ENCODE data around the gene LRRC23. TPM values are rescaled to one million over a fixed set of nuclear protein-coding genes. Genes with fewer than 3 reads are reported as not detected.

Gene LRRC23
- total and polyA plus RNA-seq, 9 of the 15 experiments (the other 6 are each of a cell fraction or from before 2014, with no cell fraction given): 2.2 to 7.0 (median 3.0) TPM

DNA sequence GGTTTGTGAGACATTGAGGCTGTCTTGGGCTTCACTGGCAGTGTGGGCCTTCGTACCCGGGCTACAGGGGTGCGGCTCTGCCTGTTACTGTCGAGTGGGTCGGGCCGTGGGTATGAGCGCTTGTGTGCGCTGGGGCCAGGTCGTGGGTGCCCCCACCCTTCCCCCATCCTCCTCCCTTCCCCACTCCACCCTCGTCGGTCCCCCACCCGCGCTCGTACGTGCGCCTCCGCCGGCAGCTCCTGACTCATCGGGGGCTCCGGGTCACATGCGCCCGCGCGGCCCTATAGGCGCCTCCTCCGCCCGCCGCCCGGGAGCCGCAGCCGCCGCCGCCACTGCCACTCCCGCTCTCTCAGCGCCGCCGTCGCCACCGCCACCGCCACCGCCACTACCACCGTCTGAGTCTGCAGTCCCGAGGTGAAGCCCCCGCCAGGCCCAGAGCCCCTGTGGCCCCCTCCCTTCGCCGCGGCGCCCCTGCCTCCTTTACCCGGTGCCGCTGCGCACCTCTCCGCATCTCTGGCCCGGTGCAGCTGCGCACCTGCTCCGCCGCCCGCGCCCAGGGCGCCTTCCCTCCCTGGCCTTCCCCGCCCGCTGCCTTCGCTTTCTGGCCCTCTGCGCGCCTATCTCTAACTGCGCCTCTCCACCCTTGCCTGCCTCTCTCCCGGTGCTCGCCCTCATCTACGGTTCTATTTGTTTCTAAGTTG, 9.8 kb downstream of the LRRC23 start, which contains the start of gene ENO2 (continued):
- TF ChIP-seq RBM25 (IDR thresholded peaks at IDR 0.05; ENCODE audit: low read depth, low read length, severe bottlenecking): no peak
- no peak for TF ChIP-seq ZNF551 (CRISPR knock-in tag; IDR thresholded peaks at IDR 0.05)
- TF ChIP-seq BRD4 (IDR thresholded peaks at IDR 0.05): no peak
- no peak for TF ChIP-seq ESRRB (CRISPR knock-in tag; IDR thresholded peaks at IDR 0.05; ENCODE audit: borderline replicate concordance)
- TF ChIP-seq, protein P1, sequence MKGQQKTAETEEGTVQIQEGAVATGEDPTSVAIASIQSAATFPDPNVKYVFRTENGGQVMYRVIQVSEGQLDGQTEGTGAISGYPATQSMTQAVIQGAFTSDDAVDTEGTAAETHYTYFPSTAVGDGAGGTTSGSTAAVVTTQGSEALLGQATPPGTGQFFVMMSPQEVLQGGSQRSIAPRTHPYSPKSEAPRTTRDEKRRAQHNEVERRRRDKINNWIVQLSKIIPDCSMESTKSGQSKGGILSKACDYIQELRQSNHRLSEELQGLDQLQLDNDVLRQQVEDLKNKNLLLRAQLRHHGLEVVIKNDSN (CRISPR knock-in tag; IDR thresholded peaks at IDR 0.05): peak; percentile 61
- peak; percentile 27; the same call in 1 of the 2 replicates for TF ChIP-seq CXXC5 (CRISPR knock-in tag; IDR thresholded peaks at IDR 0.05)
- TF ChIP-seq MEF2A (IDR thresholded peaks at IDR 0.05; ENCODE audit: control insufficient read depth, low read depth, low read length): no peak
- TF ChIP-seq KDM4B (IDR thresholded peaks at IDR 0.05; ENCODE audit: borderline replicate concordance in 2 of 2, low read depth in 1 of 2): no peak
- no peak for TF ChIP-seq ZNF668 (CRISPR knock-in tag; IDR thresholded peaks at IDR 0.05)
- no peak for TF ChIP-seq ZNF134 (CRISPR knock-in tag; conservative IDR thresholded peaks at IDR 0.05)
- TF ChIP-seq, protein P2, sequence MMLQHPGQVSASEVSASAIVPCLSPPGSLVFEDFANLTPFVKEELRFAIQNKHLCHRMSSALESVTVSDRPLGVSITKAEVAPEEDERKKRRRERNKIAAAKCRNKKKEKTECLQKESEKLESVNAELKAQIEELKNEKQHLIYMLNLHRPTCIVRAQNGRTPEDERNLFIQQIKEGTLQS (IDR thresholded peaks at IDR 0.05): no peak
- TF ChIP-seq, protein P2 (CRISPR knock-in tag; conservative IDR thresholded peaks at IDR 0.05): no peak
- TF ChIP-seq THRAP3 (IDR thresholded peaks at IDR 0.05; ENCODE audit: borderline replicate concordance): no peak
- peak; percentile 38 for TF ChIP-seq POLR2G (IDR thresholded peaks at IDR 0.05; ENCODE audit: low read depth, low read length)
- TF ChIP-seq LEF1 (IDR thresholded peaks at IDR 0.05): no peak
- no peak for TF ChIP-seq NBN (IDR thresholded peaks at IDR 0.05; ENCODE audit: low read depth)
- peak; percentile 75; the same call in 1 of the 2 replicates for TF ChIP-seq ZBTB1 (CRISPR knock-in tag; IDR thresholded peaks at IDR 0.05; ENCODE audit: borderline replicate concordance, low read depth)
- no peak for TF ChIP-seq SRSF3 (IDR thresholded peaks at IDR 0.05; ENCODE audit: insufficient read depth, low read length)
- TF ChIP-seq HES1 (IDR thresholded peaks at IDR 0.05; ENCODE audit: low read depth): no peak
- TF ChIP-seq GABPB1 (CRISPR knock-in tag; IDR thresholded peaks at IDR 0.05): 0 out of 2 replicates have a peak, but pooled peaks have one; percentile 26
- no peak for TF ChIP-seq JUNB (CRISPR knock-in tag; conservative IDR thresholded peaks at IDR 0.05)
- no peak for TF ChIP-seq SP1 (CRISPR knock-in tag; IDR thresholded peaks at IDR 0.05)
- TF ChIP-seq CSDE1 (IDR thresholded peaks at IDR 0.05): no peak
- no peak for TF ChIP-seq SRSF9 (IDR thresholded peaks at IDR 0.05; ENCODE audit: borderline replicate concordance, low read depth, low read length)
- no peak for TF ChIP-seq SMARCE1 (IDR thresholded peaks at IDR 0.05)
- TF ChIP-seq RB1 (IDR thresholded peaks at IDR 0.05; ENCODE audit: low read depth): no peak
- TF ChIP-seq XRCC5 (IDR thresholded peaks at IDR 0.05; ENCODE audit: low read depth, low read length): no peak
- no peak for TF ChIP-seq SIRT6 (IDR thresholded peaks at IDR 0.05; ENCODE audit: low read depth, low read length)
